C4-2B (cell line): ENCODE measurements around the gene SRPK2.

Experiments
- ZFX ChIP-seq: fragments of 450-650 bp; IDR thresholded peaks from 2 replicates; pipeline ENCODE4 v1.6.1; 2017
- TF ChIP-seq, protein P1 (sequence below): fragments of 450-650 bp; conservative IDR thresholded peaks from 2 replicates; pipeline ENCODE4 v1.5.1; 2017; ENCODE audit warnings: mild to moderate bottlenecking

DNA sequence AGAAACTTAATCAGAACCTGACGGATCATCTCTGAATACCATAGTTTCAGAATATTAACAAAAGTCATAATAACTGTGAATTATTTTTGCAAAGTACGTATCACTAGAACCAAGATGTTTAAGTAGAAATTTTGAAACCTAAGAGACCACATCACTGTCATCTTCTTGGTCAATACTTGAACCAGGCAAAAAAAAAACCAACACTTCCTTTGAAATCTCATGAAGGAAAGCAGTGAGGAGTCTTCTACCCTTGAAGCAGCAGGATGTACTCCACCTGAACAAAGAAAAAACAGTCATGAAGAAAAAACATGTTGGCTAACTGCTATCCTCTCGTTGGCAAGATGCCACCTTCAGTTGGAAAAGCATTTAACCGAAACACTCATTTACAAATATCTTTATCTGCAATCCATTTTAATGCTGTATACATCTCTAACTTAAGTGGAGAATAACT is 82.4 kb downstream of the SRPK2 start:
- TF ChIP-seq, protein P1, sequence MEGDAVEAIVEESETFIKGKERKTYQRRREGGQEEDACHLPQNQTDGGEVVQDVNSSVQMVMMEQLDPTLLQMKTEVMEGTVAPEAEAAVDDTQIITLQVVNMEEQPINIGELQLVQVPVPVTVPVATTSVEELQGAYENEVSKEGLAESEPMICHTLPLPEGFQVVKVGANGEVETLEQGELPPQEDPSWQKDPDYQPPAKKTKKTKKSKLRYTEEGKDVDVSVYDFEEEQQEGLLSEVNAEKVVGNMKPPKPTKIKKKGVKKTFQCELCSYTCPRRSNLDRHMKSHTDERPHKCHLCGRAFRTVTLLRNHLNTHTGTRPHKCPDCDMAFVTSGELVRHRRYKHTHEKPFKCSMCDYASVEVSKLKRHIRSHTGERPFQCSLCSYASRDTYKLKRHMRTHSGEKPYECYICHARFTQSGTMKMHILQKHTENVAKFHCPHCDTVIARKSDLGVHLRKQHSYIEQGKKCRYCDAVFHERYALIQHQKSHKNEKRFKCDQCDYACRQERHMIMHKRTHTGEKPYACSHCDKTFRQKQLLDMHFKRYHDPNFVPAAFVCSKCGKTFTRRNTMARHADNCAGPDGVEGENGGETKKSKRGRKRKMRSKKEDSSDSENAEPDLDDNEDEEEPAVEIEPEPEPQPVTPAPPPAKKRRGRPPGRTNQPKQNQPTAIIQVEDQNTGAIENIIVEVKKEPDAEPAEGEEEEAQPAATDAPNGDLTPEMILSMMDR = no peak
- no peak for TF ChIP-seq ZFX
